Activated naive CD4-positive, alpha-beta T cell treated with Interleukin-2 at 50 U/mL for 16 hours (primary cell): ENCODE results near the gene ALDOC.
"Not testable (repeated sequence)": the region's sequence is repeated elsewhere in the genome, so short reads cannot be mapped to it uniquely, and the experiment has no call there.

ENCODE experiments used
- DNase-seq: peaks from one replicate; pipeline ENCODE4 v3.0.0-alpha.2; 2020

ALDOC gene

DNA sequence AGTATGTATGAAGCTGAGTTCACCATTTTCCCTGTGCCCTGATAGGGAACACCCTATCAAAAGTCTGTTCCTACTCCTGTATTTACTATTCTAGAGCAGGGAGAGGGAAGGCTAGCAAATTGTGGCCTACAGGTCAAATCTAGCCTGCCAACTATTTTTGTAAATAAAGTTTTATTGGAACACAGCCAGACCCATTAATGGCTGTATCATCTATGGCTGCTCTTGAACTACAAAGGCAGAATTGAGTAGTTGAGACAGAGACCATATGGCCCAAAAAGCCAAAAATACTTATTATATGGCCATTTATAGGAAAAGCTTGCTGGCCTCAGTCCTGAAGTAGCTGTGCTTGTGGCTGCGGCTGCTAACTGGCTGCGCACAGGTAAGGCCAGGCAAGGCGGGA, 4.3 kb upstream of the ALDOC start:
- no peak for DNase-seq

GRCh38 chr17:28579526-28579925, 2.8 kb upstream of the ALDOC start:
- DNase-seq = peak; percentile 46

DNA sequence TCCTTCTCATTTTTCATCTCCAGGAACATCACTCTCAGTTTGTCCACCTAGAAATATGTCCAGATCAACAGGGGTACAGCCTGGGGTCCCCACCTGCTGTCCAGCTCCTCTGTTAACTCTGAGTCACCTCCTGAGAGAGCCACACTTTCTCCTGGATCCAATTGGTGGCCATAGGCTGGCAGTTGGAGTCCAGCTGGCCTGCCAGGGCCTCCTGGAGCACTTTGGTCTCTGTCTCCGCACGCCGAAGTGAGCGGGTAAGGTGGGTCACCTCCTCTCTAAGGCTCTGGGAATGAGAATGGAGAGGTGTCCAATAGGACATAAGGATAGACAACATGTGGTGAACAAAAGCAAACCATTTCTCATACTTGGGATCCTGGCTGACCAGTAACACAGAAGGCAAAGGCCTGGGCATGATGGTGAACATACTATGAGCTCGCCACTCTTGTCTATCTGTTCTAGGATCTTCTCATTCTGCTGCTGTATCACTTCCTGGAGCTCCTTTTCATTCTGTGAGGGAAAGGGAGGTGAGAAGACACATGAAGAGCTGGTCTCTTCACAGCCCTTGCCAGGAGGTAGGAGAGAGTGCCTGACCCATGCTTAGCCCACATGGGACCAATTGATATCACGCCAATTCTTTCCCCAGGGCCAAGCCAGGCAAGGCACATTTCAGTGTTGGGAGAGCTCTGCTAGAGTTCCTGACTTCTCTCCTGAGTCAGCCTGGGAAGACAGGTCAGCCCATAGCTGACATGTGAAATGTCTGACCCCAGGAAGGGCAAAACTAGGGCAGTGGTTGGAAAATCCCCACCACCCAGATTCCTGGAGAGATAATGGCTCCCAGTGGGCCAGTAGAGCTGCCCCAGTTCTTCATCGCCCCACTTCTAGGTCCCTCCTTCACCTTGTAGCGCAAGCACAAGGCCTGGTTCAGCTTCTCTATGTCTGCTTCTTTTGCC, 1.8 kb upstream of the ALDOC start:
- no peak for DNase-seq

DNA sequence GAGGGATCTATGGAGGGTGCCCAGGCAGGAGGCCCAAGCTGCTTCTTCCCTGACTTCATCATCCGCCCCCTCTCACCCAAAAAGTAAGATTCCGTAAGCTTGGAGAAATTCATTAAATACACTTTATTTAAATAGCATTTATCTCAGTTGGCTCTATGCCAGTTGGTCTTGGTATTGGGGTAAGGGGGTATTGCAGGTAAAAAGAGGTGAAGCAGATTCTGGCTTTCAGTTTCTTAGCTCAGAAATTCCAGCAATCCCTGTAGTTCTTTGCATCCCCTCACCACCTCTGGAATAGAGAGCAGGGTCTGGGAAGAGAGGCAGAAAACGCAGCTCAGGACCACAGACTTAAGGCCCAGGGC, 750 bp upstream of the ALDOC start:
- DNase-seq = no peak

GRCh38 chr17:28576016-28576415, 679 bp downstream of the ALDOC start:
- DNase-seq = not testable (repeated sequence)

DNA sequence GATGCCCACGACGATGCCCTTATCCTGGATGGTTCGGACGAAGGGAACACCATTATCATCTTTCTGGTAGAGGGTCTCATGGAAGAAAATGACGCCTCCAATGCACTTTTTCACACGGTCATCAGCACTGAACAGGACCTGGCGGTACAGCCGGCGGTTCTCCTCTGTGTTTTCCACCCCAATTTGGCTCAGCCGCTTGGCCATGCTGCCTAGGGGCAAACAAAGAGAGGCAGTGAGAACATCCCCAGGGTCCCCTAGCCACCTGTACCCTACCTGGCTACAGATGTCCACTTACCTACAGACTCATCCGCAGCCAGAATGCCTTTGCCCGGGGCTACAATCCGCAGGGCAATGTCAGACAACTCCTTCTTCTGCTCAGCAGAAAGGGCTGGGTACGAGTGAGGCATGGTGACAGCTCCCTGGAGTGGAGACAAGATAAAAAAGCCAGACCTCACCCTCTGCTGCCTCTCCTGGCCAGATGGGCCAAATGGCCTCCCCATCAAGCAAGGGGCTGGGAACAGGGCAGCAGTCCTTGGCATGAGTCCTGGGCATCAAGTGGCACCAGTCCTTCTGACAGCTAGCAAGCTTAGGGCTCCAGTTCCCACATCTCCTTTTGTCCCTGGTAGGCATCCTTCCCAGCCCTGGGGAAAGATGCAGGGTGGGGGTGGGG, 1.4 kb downstream of the ALDOC start:
- no peak for DNase-seq

GRCh38 chr17:28574526-28574925, 2.2 kb downstream of the ALDOC start:
- DNase-seq = peak; percentile 32

- DNase-seq = no peak
Measured at GRCh38 chr17:28573966-28574480, 2.7 kb downstream of the ALDOC start.

DNA sequence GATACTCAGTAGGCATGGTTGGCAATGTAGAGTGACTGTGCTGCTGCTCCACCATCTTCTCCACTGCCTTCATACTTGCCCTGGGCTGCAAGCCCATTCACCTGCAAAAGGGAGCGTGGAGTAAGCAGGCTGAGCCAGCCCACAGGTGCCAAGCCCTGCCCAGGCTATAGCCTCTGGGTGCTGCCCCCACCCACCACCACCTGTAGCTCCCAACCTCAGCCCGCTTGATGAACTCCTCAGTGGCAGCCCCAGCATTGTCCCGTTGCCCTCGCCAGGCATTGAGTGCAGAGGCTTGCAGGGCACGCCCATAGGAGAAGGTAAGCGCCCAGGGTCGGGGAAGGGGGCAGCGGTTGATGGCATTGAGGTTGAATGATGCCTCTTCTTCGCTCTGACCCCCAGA, 3.2 kb downstream of the ALDOC start:
- DNase-seq = no peak

DNA sequence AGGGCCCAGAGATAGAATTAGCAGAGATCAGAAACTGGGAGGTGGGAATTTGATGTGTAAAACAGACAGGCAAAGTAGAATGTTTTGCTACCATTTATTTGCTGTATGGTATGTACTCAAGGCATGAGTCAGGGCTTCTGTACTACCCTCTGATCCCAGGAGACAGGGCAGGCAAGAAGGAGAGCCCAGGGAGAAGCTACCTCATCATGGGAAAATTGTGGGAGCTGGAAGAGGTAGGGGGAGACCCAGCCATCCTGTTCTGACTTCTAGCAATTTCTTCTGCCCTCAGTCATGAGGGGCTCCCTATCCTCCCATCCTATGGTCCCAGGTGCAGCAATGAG, 3.7 kb downstream of the ALDOC start:
- no peak for DNase-seq

DNA sequence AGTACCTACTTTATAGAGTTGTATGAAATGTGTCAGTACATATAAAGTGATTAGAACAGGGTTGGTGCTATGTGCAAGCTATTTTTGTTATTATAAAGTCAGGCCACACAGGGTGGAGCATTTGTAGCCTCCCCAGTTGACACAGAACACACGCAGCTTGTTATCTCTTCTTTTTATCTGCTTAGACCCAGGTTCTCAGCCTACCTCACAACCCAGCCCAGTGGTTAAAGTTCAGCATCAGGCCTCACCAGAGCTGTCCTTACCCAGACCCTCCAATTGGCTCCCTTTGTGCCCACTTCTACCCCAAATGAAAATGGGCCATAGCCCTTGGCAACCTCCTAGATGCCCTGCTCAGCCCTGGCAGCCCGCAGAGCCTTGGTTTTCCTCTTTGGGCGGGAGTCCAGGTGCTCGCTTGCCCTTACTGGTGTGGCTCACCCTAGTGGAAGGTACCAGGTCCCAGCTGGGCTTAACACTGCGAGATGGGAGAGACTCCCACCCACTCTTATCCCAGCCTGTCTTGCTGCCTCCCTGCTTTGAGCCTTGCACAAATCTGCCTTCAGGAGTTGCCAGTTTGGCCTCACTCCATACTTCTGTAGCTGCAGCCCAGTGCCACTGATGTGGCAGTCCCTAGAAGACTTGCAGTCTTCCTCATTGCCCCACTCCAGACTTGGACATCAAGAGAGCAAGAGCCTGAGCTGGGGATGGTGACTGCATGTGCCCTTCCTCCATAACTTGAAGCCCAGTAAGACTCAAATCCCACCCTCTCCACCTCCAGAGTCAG, 4.2 kb downstream of the ALDOC start:
- DNase-seq = no peak

DNA sequence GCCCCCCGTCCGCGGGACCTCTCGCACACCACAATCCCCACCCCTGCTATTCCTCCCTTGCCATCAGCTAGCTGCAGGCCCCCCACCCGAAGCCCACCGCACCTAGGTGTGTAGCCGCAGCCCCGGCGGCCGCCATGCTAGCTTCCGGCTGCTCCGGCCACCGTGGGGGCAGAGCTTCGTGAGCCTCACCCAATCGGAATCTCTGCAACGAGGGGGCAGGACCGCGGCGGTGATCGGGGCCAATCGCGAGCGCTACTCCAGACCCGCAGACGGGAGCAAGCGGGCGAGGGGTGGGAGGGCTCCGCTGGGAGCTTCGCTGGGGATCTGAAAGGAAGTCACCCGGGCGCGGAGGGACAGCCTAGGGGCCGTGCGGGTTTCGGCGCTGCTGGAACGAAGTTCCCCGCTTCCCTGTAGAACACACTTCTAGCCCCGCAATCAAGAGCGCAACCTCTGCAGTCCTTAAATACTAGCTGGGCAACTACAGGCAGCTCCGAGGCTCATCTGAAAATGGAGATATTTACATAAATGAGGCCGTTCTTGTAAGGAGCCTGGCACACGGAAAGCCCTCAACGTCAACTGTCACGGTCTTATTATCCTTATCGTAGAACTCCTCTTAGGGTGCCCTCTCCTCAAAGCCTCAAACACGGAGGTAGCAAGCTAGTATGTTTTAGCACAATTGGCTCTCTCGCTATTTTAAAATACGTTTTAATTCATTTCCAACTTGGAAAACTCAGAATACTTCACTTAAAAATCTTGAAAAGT, 5.2 kb downstream of the ALDOC start, which contains the start of gene PIGS:
Gene PIGS (minus strand): TSS at position 164 of the 762 bp plus-strand sequence. CDS start 28 bp downstream, at position 136.
- DNase-seq = peak; percentile 94

DNA sequence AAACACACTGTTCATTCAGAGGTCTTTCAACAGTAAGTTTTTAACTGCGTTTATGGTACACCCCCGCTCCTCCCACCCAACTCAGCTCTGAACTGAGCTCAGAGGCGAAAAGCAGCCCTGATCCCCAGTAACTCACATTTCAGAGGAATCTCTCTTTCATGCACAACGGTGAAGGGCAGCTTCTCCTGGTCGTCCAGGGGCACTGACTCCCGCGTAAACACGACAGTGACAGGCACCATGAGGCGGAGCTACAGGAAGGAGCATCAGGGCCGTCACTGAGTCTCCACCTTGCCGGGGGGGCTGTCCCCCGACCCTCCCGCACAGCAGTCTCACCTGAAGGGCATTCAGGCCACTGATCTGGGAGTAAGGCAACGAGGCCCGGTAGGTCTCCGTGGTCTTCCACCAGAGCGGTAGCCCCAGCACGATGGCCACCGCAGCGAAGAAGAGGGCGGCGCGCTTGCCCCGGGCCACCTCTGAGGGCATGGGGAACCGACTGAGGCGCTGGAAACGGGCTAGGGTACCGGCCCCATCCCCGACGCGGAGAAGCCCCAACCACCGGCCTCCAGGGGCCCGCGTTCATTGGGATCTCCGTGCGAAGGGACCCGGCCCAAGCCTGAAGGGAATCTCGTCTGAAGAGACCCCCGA, 5.9 kb downstream of the ALDOC start:
- DNase-seq = peak; percentile 58

GRCh38 chr17:28569446-28569845, 7.2 kb downstream of the ALDOC start:
- DNase-seq = no peak

GRCh38 chr17:28567604-28568003, 9.1 kb downstream of the ALDOC start:
- no peak for DNase-seq

DNA sequence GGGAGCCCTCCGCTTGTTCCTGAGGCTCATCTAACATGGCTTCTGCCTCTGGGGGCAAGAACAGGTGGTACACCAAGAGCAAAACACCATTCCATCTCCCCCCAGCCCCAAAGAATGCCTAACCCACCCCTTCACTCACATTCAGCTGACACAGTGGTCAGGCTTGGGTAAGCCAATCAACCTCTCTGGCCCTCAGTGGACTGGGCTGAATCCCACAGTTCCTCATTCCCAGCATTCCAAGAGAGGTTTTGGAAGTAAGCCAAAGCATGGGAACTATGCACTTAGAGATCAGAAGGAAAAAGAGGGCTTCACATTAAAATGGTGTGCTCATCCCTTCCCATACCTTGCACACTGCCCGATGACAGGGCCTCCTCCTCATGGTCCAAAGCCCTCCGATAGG, 13.2 kb downstream of the ALDOC start:
- no peak for DNase-seq

DNA sequence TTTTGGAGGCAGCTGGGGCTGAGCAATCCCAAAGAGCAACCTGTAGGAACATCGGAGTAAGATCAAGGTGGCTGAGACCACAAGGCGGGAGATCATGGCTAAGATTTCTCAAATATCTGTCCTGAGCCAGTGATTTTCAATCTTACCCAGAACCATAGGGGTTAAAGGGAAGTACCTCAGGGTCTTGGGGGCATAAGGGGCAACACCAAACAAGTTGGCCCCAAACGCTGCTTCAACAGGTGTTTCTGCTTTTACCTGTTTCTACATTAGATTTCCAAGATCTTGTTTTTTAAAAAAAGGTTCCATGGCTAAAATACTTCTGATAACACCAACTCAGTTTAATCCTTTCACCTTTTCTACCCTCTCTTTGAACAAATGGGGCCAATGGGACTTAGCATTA, 21.7 kb downstream of the ALDOC start:
- DNase-seq = no peak

GRCh38 chr17:28554565-28554964, 22.1 kb downstream of the ALDOC start:
- no peak for DNase-seq

DNA sequence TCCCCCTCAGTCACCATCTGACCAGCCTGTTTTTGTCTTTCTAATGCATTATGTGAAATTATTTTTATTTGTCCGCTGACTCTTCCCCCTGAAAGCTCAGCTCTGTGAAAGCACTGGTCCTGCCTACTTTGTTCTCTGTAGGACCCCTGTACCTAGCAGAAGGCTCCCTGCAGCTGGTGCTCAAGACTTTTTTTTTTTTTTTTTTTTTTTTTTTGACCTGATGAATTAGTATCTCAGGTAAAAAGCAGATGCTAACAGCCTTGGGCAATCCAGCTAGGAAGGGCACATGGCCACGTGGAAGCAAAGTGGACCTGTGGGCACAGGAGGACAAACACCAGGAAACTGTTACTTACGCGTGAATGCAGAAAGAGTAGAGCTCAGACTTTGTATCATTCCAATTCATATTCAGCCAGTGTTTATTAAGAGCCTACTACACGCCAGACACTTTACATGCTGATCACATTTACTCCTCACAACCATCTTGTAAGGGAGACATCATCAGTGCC, 23.6 kb downstream of the ALDOC start:
- DNase-seq = no peak

- DNase-seq = peak; percentile 79
Measured at GRCh38 chr17:28552176-28552999, 24.3 kb downstream of the ALDOC start, which contains the start of gene UNC119. TSS of gene UNC119 (minus strand) at chr17:28552624. CDS start at chr17:28552557, 67 bp downstream.
